Endothelial cell of umbilical vein (primary cell): ENCODE measurements around the gene METTL27. TPM values are rescaled to one million over a fixed set of nuclear protein-coding genes. Genes with fewer than 3 reads are reported as not detected.

Experiments used
- BruUV-seq: library from RNA; stranded (reverse); fragments of 400-500 nt; replicated peaks from 2 replicates; lab custom pipeline; 2021; lab: Mats Ljungman, UMichigan
- CTCF ChIA-PET: fragments of 300-600, 350-600 bp; sonication (Branson Sonifier 250); formaldehyde crosslinking; loops from one replicate; lab custom pipeline; 2021; ENCODE audit warnings: antibody characterized with exemption, inconsistent platforms; lab: Charles Lee
- POLR2A ChIA-PET: fragments of 300-600, 350-600 bp; sonication (Branson Sonifier 250); formaldehyde crosslinking; loops from one replicate; lab custom pipeline; 2021; ENCODE audit warnings: antibody characterized with exemption, inconsistent platforms; lab: Charles Lee
- DNase-seq: peaks from one replicate; pipeline ENCODE4 v3.0.0-alpha.2; 2011; ENCODE audit warnings: low read depth, low spot score
- FAIRE-seq: peaks from 2 replicates; lab custom pipeline; 2011; peaks lifted over from hg19 to GRCh38; lab: Jason Lieb, UNC
- H2AFZ ChIP-seq: 2 replicates; pipeline ENCODE4 v1.6.0; 2012; ENCODE audit warnings: low read depth, low read length, control low read depth, inconsistent platforms
- H3K27ac ChIP-seq: 2 replicates; pipeline ENCODE4 v1.5.1; 2011; ENCODE audit warnings: low read depth, mild to moderate bottlenecking, control low read depth, low read length, moderate library complexity; ENCODE audit not compliant: insufficient read depth
- H3K27me3 ChIP-seq, 2 experiments: 2 replicates each; pipeline versions ENCODE4 v1.6.0 to v1.6.1; 2011; ENCODE audit warnings: low read length in 2 of 2, mixed read lengths in 1 of 2; ENCODE audit not compliant: control insufficient read depth in 2 of 2, insufficient read depth in 2 of 2
- H3K36me3 ChIP-seq, 2 experiments: 2 replicates in 1 of 2; 3 replicates in 1 of 2; pipeline ENCODE4 v1.5.1; 2011; ENCODE audit warnings: low read length in 2 of 2, mild to moderate bottlenecking in 1 of 2, moderate library complexity in 1 of 2; ENCODE audit not compliant: control insufficient read depth in 2 of 2, insufficient read depth in 2 of 2; ENCODE audit errors: extremely low read depth in 1 of 2
- H3K4me1 ChIP-seq: 3 replicates; pipeline ENCODE4 v1.5.1; 2011; ENCODE audit warnings: mild to moderate bottlenecking, low read length; ENCODE audit not compliant: control insufficient read depth, insufficient read depth; ENCODE audit errors: extremely low read depth
- H3K4me2 ChIP-seq: 2 replicates; pipeline ENCODE4 v1.6.1; 2011; ENCODE audit warnings: low read length, control low read depth, mixed read lengths; ENCODE audit not compliant: insufficient read depth
- H3K4me3 ChIP-seq, 3 experiments: fragments of 200-600 bp in 1 of 3; sonication (generic), shearing (Covaris generic) in 1 of 3; replicated peaks in 1 of 3; 2 replicates each; pipeline ENCODE4 v1.5.1; 2011 to 2016; ENCODE audit warnings: control low read depth in 3 of 3, low read length in 3 of 3, mild to moderate bottlenecking in 2 of 3, inconsistent platforms in 1 of 3, low read depth in 1 of 3, moderate library complexity in 1 of 3; ENCODE audit not compliant: insufficient read depth in 1 of 3
- H3K79me2 ChIP-seq: 2 replicates; pipeline ENCODE4 v1.6.0; 2012; ENCODE audit warnings: low read length, inconsistent platforms; ENCODE audit not compliant: control insufficient read depth, insufficient read depth
- H3K9ac ChIP-seq: replicated peaks from 2 replicates; pipeline ENCODE3; 2011; ENCODE audit warnings: low read length, control low read depth; ENCODE audit not compliant: insufficient read depth; ENCODE audit errors: extremely low read depth
- H3K9me1 ChIP-seq: replicated peaks from 3 replicates; pipeline ENCODE4 v1.6.0; 2011; ENCODE audit warnings: mild to moderate bottlenecking, low read length; ENCODE audit not compliant: control insufficient read depth, insufficient read depth; ENCODE audit errors: extremely low read depth
- H3K9me3 ChIP-seq: replicated peaks from 2 replicates; pipeline ENCODE4 v1.5.1; 2012; ENCODE audit warnings: low read length, inconsistent platforms; ENCODE audit not compliant: control insufficient read depth, insufficient read depth
- H4K20me1 ChIP-seq: replicated peaks from 2 replicates; pipeline ENCODE3; 2011; ENCODE audit warnings: mild to moderate bottlenecking, low read length; ENCODE audit not compliant: control insufficient read depth, insufficient read depth; ENCODE audit errors: extremely low read depth
- CTCF ChIP-seq, 2 donors: IDR thresholded peaks; 1 replicate in 1 of 2; 2 replicates in 1 of 2; pipeline ENCODE4 v1.5.1; 2011; ENCODE audit warnings: low read length in 2 of 2, mild to moderate bottlenecking in 2 of 2, moderate library complexity in 2 of 2, control low read depth in 1 of 2, inconsistent platforms in 1 of 2, low read depth in 1 of 2; ENCODE audit not compliant: insufficient read depth in 1 of 2; ENCODE audit errors: extremely low read depth in 1 of 2
- EZH2 ChIP-seq: IDR thresholded peaks from 2 replicates; pipeline ENCODE4 v1.6.1; 2012; ENCODE audit warnings: borderline replicate concordance, low read depth, mild to moderate bottlenecking, moderate library complexity, low read length, inconsistent platforms; ENCODE audit not compliant: severe bottlenecking
- GATA2 ChIP-seq: IDR thresholded peaks from 2 replicates; pipeline ENCODE4 v1.7.0; 2011; ENCODE audit warnings: low read depth, mild to moderate bottlenecking, moderate library complexity, mixed read lengths, low read length; ENCODE audit not compliant: insufficient read length, insufficient read depth
- MYC ChIP-seq: IDR thresholded peaks from one replicate; pipeline ENCODE4 v1.6.1; 2011; ENCODE audit warnings: mild to moderate bottlenecking, low read depth, low read length
- dilution Hi-C: fragments of 300-500 bp; cut with MboI; formaldehyde crosslinking; loops from one replicate; pipeline ENCODE4 v1.15.0; 2019; ENCODE audit warnings: low sequenced_read_pairs; ENCODE audit not compliant: extremely low pct_ligation_motif_present
- intact Hi-C: fragments of 100-400 bp; cut with micrococcal nuclease; formaldehyde crosslinking; loops from one replicate; pipeline ENCODE4 v1.10.0; 2022
- polyA plus RNA-seq, 4 experiments: library from polyadenylated mRNA; depleted of rRNA in 3 of 4; stranded (reverse) in 3 of 4; unstranded in 1 of 4; fragments of >200 nt; gene quantifications; 2 replicates each; pipeline versions ENCODE4 v1.2.1 to v1.2.3, GENCODE V29; 2011 to 2012; ENCODE audit warnings: missing spikeins in 1 of 4
- total RNA-seq: library from RNA; stranded (reverse); gene quantifications from 2 replicates; pipeline ENCODE4 v1.2.3, GENCODE V29; 2021

Gene METTL27
- total and polyA plus RNA-seq, 2 donors (not counting 3 experiments of a cell fraction or from before 2014, with no cell fraction given): 6.9 to 10.8 TPM

DNA sequence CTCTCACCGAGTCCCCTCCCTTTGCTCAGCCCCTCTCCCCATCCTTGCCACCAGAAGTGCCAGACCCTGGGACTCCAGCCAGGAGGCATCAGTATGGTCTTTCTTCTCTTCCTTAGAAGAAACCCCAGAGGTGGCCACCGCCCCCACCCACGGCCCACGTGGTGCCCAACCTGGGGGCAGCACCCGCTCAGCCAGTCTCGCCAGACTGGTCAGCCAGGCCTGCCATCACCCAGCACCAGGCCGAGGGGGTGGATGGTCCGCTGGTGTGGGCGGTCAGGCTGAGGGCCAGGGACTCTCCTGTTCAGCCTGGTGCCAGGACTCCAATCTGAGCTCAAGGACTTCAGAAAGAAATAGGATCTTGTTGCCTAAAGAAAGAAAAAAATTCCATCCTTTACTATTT, 17.3 kb downstream of the METTL27 start:
- ChIA-PET POLR2A (no interaction called here), CTCF (interaction anchor here (0.8 to 3.2 kb wide), 2 partner anchors 29 to 240 kb away, joined by 3 to 16 read pairs; no protein-coding TSS in a partner anchor)
- Histone ChIP-seq H3K27me3 (no peaks in the 10 kb centered on the region), H3K4me3 (no peak overlapping the region), H3K27ac (no peak overlapping the region), H3K9ac (no peak overlapping the region), H3K4me1 (peaks cover 5% of the 10 kb centered on the region), H2AFZ (no peak overlapping the region), H3K79me2 (no peaks in the 10 kb centered on the region), H3K9me1 (no peaks in the 10 kb centered on the region), H3K36me3 (no peaks in the 10 kb centered on the region), H4K20me1 (no peaks in the 10 kb centered on the region), H3K4me2 (no peak overlapping the region), H3K9me3 (no peaks in the 10 kb centered on the region)
- no peak for DNase-seq
- BruUV-seq: no TSS peak
- TF ChIP-seq EZH2 (no peak), GATA2 (no peak), CTCF (IDR thresholded peaks at IDR 0.05; ENCODE audit: extremely low read depth in 1 of 2, insufficient read depth in 1 of 2, low read depth in 1 of 2, low read length in 2 of 2) (no peak), MYC (no peak)
- no peak for FAIRE-seq
- intact Hi-C loops: no loop called here
- dilution Hi-C loops: no loop called here
